HCT116 (cell line): ENCODE data around the gene PPP2CA. TPM values are rescaled to one million over a fixed set of nuclear protein-coding genes. Genes with fewer than 3 reads are reported as not detected.
A peak's percentile ranks its signal among the peaks of the same experiment; 100 is the strongest.

Source experiments
- ATAC-seq: fragments of 200-7000 bp; cut with Tn5 transposase; 2 replicates; pipeline ENCODE4 v1.9.1; 2020; ENCODE audit warnings: mild to moderate bottlenecking, moderate library complexity
- Bru-seq: library from RNA; stranded (reverse); fragments of 400-500 nt; gene quantifications from one replicate; lab custom pipeline; 2021; lab: Mats Ljungman, UMichigan
- BruChase-seq, 2 experiments: library from RNA; stranded (reverse); fragments of 400-500 nt; gene quantifications; one replicate each; lab custom pipeline; 2021; lab: Mats Ljungman, UMichigan
- BruUV-seq: library from RNA; stranded (reverse); fragments of 400-500 nt; replicated peaks from 2 replicates; lab custom pipeline; 2021; lab: Mats Ljungman, UMichigan
- CTCF ChIA-PET: fragments of 300-600 bp; sonication (Branson Sonifier 250); formaldehyde crosslinking; loops from one replicate; lab custom pipeline; 2021; ENCODE audit warnings: antibody characterized with exemption; lab: Charles Lee
- POLR2A ChIA-PET: fragments of 300-600, 350-600 bp; sonication (Branson Sonifier 250); formaldehyde crosslinking; loops from one replicate; lab custom pipeline; 2021; ENCODE audit warnings: antibody characterized with exemption; lab: Charles Lee
- RAD21 ChIA-PET, 2 experiments: fragments of 300-600 bp; sonication (Branson Sonifier 250); formaldehyde crosslinking; loops; one replicate each; lab custom pipeline; 2023; ENCODE audit warnings: low total read pairs in 2 of 2; ENCODE audit not compliant: uncharacterized antibody in 2 of 2, unreplicated experiment in 2 of 2, low non-redundant PET in 1 of 2; lab: Charles Lee
- DNase-seq: peaks from one replicate; pipeline ENCODE4 v3.0.0-alpha.2; 2010; ENCODE audit warnings: low read depth, low spot score
- H2AFZ ChIP-seq: fragments of 200-600 bp; shearing (Covaris generic), sonication (generic); 2 replicates; pipeline ENCODE4 v1.6.1; 2017; ENCODE audit warnings: low read depth, mixed run types, mixed read lengths, antibody characterized with exemption, low read length; ENCODE audit not compliant: poor library complexity, severe bottlenecking
- H3K27ac ChIP-seq: 2 replicates; pipeline ENCODE4 v1.5.1; 2012; ENCODE audit warnings: low read depth, low read length
- H3K27me3 ChIP-seq: fragments of 200-600 bp; sonication (generic); 2 replicates; pipeline ENCODE4 v1.6.1; 2016; ENCODE audit warnings: mixed run types, low read length, mixed read lengths; ENCODE audit not compliant: insufficient read depth
- H3K36me3 ChIP-seq, 2 experiments: fragments of 200-500 bp in 1 of 2; fragments of 200-600 bp in 1 of 2; sonication (Bioruptor generic) in 1 of 2; sonication (generic) in 1 of 2; 2 replicates each; pipeline versions ENCODE4 v1.5.1 to v1.6.1; 2014 to 2016; ENCODE audit warnings: low read length in 2 of 2, inconsistent platforms in 1 of 2, mixed read lengths in 1 of 2, mixed run types in 1 of 2; ENCODE audit not compliant: insufficient read depth in 2 of 2, control insufficient read depth in 1 of 2
- H3K4me1 ChIP-seq, 2 experiments: fragments of 200-600 bp in 1 of 2; sonication (generic) in 1 of 2; 2 replicates each; pipeline versions ENCODE4 v1.5.1 to v1.6.1; 2012 to 2017; ENCODE audit warnings: low read length in 2 of 2, inconsistent platforms in 1 of 2, mild to moderate bottlenecking in 1 of 2, mixed read lengths in 1 of 2, mixed run types in 1 of 2, moderate library complexity in 1 of 2; ENCODE audit not compliant: insufficient read depth in 2 of 2, control insufficient read depth in 1 of 2
- H3K4me2 ChIP-seq: fragments of 200-600 bp; sonication (generic); 2 replicates; pipeline ENCODE4 v1.6.1; 2017; ENCODE audit warnings: mixed run types, low read length, mixed read lengths
- H3K4me3 ChIP-seq, 2 experiments: fragments of 200-600 bp in 1 of 2; sonication (generic) in 1 of 2; replicated peaks in 1 of 2; 2 replicates each; pipeline ENCODE4 v1.5.1; 2011 to 2016; ENCODE audit warnings: low read length in 2 of 2, control low read depth in 1 of 2, low read depth in 1 of 2, mild to moderate bottlenecking in 1 of 2, mixed read lengths in 1 of 2, mixed run types in 1 of 2
- H3K79me2 ChIP-seq: fragments of 200-600 bp; sonication (generic); 2 replicates; pipeline ENCODE4 v1.6.1; 2017; ENCODE audit warnings: mild to moderate bottlenecking, mixed run types, low read length, moderate library complexity, mixed read lengths; ENCODE audit not compliant: insufficient read depth
- H3K9ac ChIP-seq: fragments of 200-600 bp; sonication (generic); 2 replicates; pipeline ENCODE4 v1.6.1; 2016; ENCODE audit warnings: low read length, mixed read lengths
- H3K9me2 ChIP-seq: fragments of 200-600 bp; sonication (generic), shearing (Covaris generic); 2 replicates; pipeline ENCODE4 v1.6.1; 2017; ENCODE audit warnings: mixed run types, mild to moderate bottlenecking, moderate library complexity; ENCODE audit not compliant: insufficient read depth
- H3K9me3 ChIP-seq, 2 experiments: fragments of 200-500 bp in 1 of 2; fragments of 200-600 bp in 1 of 2; sonication (Bioruptor generic) in 1 of 2; sonication (generic) in 1 of 2; 2 replicates each; pipeline ENCODE4 v1.6.1; 2014 to 2017; ENCODE audit warnings: low read length in 2 of 2, mixed read lengths in 2 of 2, inconsistent platforms in 1 of 2, low read depth in 1 of 2, mild to moderate bottlenecking in 1 of 2, mixed run types in 1 of 2, moderate library complexity in 1 of 2; ENCODE audit not compliant: control insufficient read depth in 1 of 2, insufficient read depth in 1 of 2
- H4K20me1 ChIP-seq: fragments of 200-600 bp; sonication (generic), shearing (Covaris generic); 2 replicates; pipeline ENCODE4 v1.6.1; 2017; ENCODE audit warnings: mixed run types, mild to moderate bottlenecking, moderate library complexity; ENCODE audit not compliant: insufficient read depth
- CBX3 ChIP-seq: IDR thresholded peaks from 2 replicates; pipeline ENCODE4 v1.6.1; 2012; ENCODE audit warnings: low read depth
- POLR2A ChIP-seq: IDR thresholded peaks from 2 replicates; pipeline ENCODE4 v1.7.0; 2011; ENCODE audit warnings: borderline replicate concordance; ENCODE audit not compliant: insufficient read depth, insufficient read length; ENCODE audit errors: extremely low read depth
- POLR2AphosphoS5 ChIP-seq: IDR thresholded peaks from 2 replicates; pipeline ENCODE4 v1.6.1; 2011; ENCODE audit warnings: mild to moderate bottlenecking, low read depth, low read length, moderate library complexity
- TCF7L2 ChIP-seq: IDR thresholded peaks from 2 replicates; pipeline ENCODE4 v1.7.0; 2011; ENCODE audit warnings: borderline replicate concordance, inconsistent platforms; ENCODE audit not compliant: insufficient read depth, insufficient read length; ENCODE audit errors: extremely low read depth
- YY1 ChIP-seq: IDR thresholded peaks from 2 replicates; pipeline ENCODE4 v1.6.1; 2011; ENCODE audit warnings: low read length, low read depth, moderate library complexity, mild to moderate bottlenecking; ENCODE audit not compliant: insufficient replicate concordance; ENCODE audit errors: extremely low read depth
- ZFX ChIP-seq: fragments of 450-650 bp; IDR thresholded peaks from 2 replicates; pipeline ENCODE4 v1.6.1; 2017
- intact Hi-C: fragments of 100-400 bp; cut with micrococcal nuclease; formaldehyde crosslinking; loops from 2 replicates; pipeline ENCODE4 v1.10.0; 2022
- long read RNA-seq: library from polyadenylated mRNA; unstranded; transcript quantifications from one replicate; pipeline ENCODE4 v2.0.0, GENCODE V29; 2021; ENCODE audit not compliant: unreplicated experiment
- polyA plus RNA-seq: library from polyadenylated mRNA; unstranded; fragments of >200 nt; gene quantifications from 2 replicates; pipeline ENCODE4 v1.2.1, GENCODE V29; 2012; ENCODE audit warnings: missing spikeins
- total RNA-seq: library from RNA; stranded (reverse); gene quantifications from one replicate; pipeline ENCODE4 v1.2.1, GENCODE V29; 2021; ENCODE audit not compliant: unreplicated experiment
- TF ChIP-seq, protein P1 (sequence below), 3 experiments: fragments of 200-600 bp in 1 of 3; sonication (generic) in 1 of 3; IDR thresholded peaks in 2 of 3; conservative IDR thresholded peaks in 1 of 3; 2 replicates each; pipeline ENCODE4 v1.5.1; 2012 to 2017; ENCODE audit warnings: low read depth in 2 of 3, low read length in 2 of 3, antibody characterized with exemption in 1 of 3, borderline replicate concordance in 1 of 3, control low read depth in 1 of 3, mild to moderate bottlenecking in 1 of 3, mixed read lengths in 1 of 3, mixed run types in 1 of 3, moderate library complexity in 1 of 3; ENCODE audit not compliant: insufficient read depth in 1 of 3

Gene PPP2CA
- total RNA-seq, result 167 TPM
- 158 and 173 TPM in 2 replicates for polyA plus RNA-seq
- Bru-seq, nascent RNA, result percentile 98 among the genes with signal in this experiment
- BruChase-seq, experiment 1, labeled RNA remaining after a 6-hour chase, result percentile 99 among the genes with signal in this experiment
- percentile 99 among the genes with signal in this experiment for BruChase-seq, experiment 2, labeled RNA remaining after a 2-hour chase
- long read RNA-seq, full-length matches to known transcripts, result 398 of 416 reads
- long read RNA-seq, partial matches to known transcripts, result 4 of 416 reads
- long read RNA-seq, other reads (novel, unspliced or antisense), result 14 of 416 reads

DNA sequence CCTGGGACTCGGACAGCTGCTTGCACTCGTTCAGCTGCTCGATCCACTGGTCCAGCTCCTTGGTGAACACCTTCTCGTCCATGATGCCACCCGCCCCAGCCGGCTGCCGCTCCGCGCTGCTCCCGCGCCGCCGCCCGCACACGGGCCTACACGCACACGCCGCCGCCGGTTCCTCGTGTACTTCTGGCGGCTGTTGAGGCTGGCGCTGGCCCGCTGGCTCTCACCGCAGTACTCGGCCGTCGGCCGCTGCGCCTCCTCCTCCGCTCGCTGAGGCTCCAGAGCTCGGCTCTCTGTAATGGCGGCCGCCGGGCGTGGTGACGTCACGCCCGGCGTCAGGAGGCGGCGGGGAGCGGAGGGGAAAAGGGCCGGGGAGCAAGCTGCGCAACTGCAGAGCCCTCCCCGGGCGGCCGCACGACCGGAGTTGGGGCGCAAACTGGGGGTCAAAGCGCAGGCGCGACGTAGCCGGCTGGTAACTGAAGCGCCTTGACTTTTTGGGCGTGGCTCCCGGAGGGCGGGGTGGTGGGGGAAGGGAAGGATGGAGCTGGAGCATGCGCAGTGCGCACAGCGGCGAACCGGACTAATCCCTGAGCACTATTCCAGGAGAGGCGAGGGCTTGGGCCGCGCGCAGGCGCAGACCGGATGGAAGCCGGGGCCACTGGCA, at the start of gene PPP2CA:
TSS of gene PPP2CA (minus strand) at position 294 of the 661 bp plus-strand sequence. CDS start at position 82, 212 bp downstream.
- H3K79me2 ChIP-seq, result peaks cover 57% of the 10 kb centered on the region
- intact Hi-C loops, result loop anchor here (5.0 kb wide), 1 partner anchor 44 kb away; no protein-coding TSS in a partner anchor

More for the DNA sequence above, at the start of gene PPP2CA:
- no TSS peak for BruUV-seq
- peaks cover 0 to 7% of the 10 kb centered on the region in 2 experiments; a peak in 1 of 4 replicates for H3K36me3 ChIP-seq
- H3K27ac ChIP-seq, result peak within 1 kb of the TSS; percentile 98
- peaks cover 9 to 32% of the 10 kb centered on the region in 2 experiments for H3K4me1 ChIP-seq
- TF ChIP-seq YY1 (peak; percentile 96), ZFX (peak; percentile 5; the same call in 1 of the 2 replicates), TCF7L2 (no peak), CBX3 (no peak), POLR2A (peak; percentile 46), POLR2AphosphoS5 (peak; percentile 86)
- TF ChIP-seq, protein P1, sequence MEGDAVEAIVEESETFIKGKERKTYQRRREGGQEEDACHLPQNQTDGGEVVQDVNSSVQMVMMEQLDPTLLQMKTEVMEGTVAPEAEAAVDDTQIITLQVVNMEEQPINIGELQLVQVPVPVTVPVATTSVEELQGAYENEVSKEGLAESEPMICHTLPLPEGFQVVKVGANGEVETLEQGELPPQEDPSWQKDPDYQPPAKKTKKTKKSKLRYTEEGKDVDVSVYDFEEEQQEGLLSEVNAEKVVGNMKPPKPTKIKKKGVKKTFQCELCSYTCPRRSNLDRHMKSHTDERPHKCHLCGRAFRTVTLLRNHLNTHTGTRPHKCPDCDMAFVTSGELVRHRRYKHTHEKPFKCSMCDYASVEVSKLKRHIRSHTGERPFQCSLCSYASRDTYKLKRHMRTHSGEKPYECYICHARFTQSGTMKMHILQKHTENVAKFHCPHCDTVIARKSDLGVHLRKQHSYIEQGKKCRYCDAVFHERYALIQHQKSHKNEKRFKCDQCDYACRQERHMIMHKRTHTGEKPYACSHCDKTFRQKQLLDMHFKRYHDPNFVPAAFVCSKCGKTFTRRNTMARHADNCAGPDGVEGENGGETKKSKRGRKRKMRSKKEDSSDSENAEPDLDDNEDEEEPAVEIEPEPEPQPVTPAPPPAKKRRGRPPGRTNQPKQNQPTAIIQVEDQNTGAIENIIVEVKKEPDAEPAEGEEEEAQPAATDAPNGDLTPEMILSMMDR (IDR thresholded peaks at IDR 0.05 in 2 of 3, conservative IDR thresholded peaks at IDR 0.05 in 1 of 3; ENCODE audit: borderline replicate concordance in 1 of 3, insufficient read depth in 1 of 3, low read depth in 2 of 3, low read length in 2 of 3), result no peak
- H3K4me2 ChIP-seq, result peak within 1 kb of the TSS; percentile 84
- peak within 1 kb of the TSS; percentile 83 to 95 for H3K4me3 ChIP-seq
- ChIA-PET RAD21 (interaction anchor here in 1 of 2 experiments (1.2 kb wide), 1 partner anchor 22 kb away, joined by 3 read pairs; no protein-coding TSS in a partner anchor), CTCF (interaction anchor here (1.2 to 2.3 kb wide), 2 partner anchors 10 to 64 kb away, joined by 7 read pairs; no protein-coding TSS in a partner anchor), POLR2A (interaction anchor here (0.9 to 2.2 kb wide), 9 partner anchors 9 to 27 kb away, joined by 3 to 10 read pairs (median 5); no protein-coding TSS in a partner anchor)
- no peaks in the 10 kb centered on the region for H3K9me3 ChIP-seq
- peak within 1 kb of the TSS; percentile 31 for H2AFZ ChIP-seq
- DNase-seq (peak; percentile 97), ATAC-seq (peak; percentile 87)
- H3K27me3 ChIP-seq, result no peaks in the 10 kb centered on the region
- H3K9ac ChIP-seq, result peak within 1 kb of the TSS; percentile 100
- no peaks in the 10 kb centered on the region for H3K9me2 ChIP-seq
- peaks cover 32% of the 10 kb centered on the region; the same call in 1 of the 2 replicates for H4K20me1 ChIP-seq
